IgD-negative memory B cell (primary cell): ENCODE data around the gene CFAP206. TPM values are rescaled to one million over a fixed set of nuclear protein-coding genes. Genes with fewer than 3 reads are reported as not detected.

ENCODE experiments used
- H3K27ac Mint-ChIP-seq, 3 donors: one replicate each; pipeline ENCODE4 v1.8.0; 2020 to 2022; ENCODE audit warnings: mild to moderate bottlenecking in 3 of 3, mixed read lengths in 3 of 3, moderate library complexity in 1 of 3
- H3K27me3 Mint-ChIP-seq: one replicate; pipeline ENCODE4 v1.8.0; 2021; ENCODE audit warnings: mixed read lengths
- H3K36me3 Mint-ChIP-seq: one replicate; pipeline ENCODE4 v1.8.0; 2020; ENCODE audit warnings: mild to moderate bottlenecking, mixed read lengths
- H3K4me1 Mint-ChIP-seq, 3 donors: one replicate each; pipeline ENCODE4 v1.8.0; 2020 to 2022; ENCODE audit warnings: mixed read lengths in 3 of 3, mild to moderate bottlenecking in 1 of 3
- H3K4me3 Mint-ChIP-seq, 4 donors: one replicate each; pipeline ENCODE4 v1.8.0; 2020 to 2022; ENCODE audit warnings: mild to moderate bottlenecking in 4 of 4, mixed read lengths in 4 of 4, moderate library complexity in 3 of 4
- H3K9me3 Mint-ChIP-seq, 3 donors: one replicate each; pipeline ENCODE4 v1.8.0; 2020 to 2021; ENCODE audit warnings: mixed read lengths in 3 of 3, mild to moderate bottlenecking in 1 of 3
- polyA plus RNA-seq: library from polyadenylated mRNA; unstranded; fragments of 300-500 nt; fragmentation: Illumina TruSeq; gene quantifications from one replicate; pipeline ENCODE4 v1.2.3, GENCODE V29; 2021

Gene CFAP206
- polyA plus RNA-seq, result not detected

GRCh38 chr6:87407901-87408720 lies at the start of gene CFAP206:
TSS of gene CFAP206 (plus strand) at chr6:87407972. CDS start at chr6:87409840, 1,868 bp downstream.
- Mint-ChIP-seq H3K27ac (peak within 1 kb of the TSS; percentile 94 to 96 (median 95)), H3K9me3 (peaks cover 0 to 3% (median 0%) of the 10 kb centered on the region in 3 donors), H3K4me1 (peaks cover 0 to 4% (median 3%) of the 10 kb centered on the region in 3 donors), H3K36me3 (peaks cover 2% of the 10 kb centered on the region), H3K4me3 (peak within 1 kb of the TSS; percentile 88 to 97 (median 94)), H3K27me3 (peaks cover 6% of the 10 kb centered on the region)

- no peak overlapping the region for H3K4me3 Mint-ChIP-seq
- H3K9me3 Mint-ChIP-seq, result peaks cover 3 to 11% (median 4%) of the 10 kb centered on the region in 3 donors
- no peaks in the 10 kb centered on the region for H3K4me1 Mint-ChIP-seq
- peaks cover 19% of the 10 kb centered on the region for H3K36me3 Mint-ChIP-seq
- H3K27me3 Mint-ChIP-seq, result no peaks in the 10 kb centered on the region
- H3K27ac Mint-ChIP-seq, result no peak overlapping the region
Measured at GRCh38 chr6:87364602-87365252, 43.0 kb upstream of the CFAP206 start.

GRCh38 chr6:87366072-87366827 lies 41.5 kb upstream of the CFAP206 start:
- Mint-ChIP-seq H3K27me3 (no peaks in the 10 kb centered on the region), H3K27ac (no peak overlapping the region), H3K4me1 (no peaks in the 10 kb centered on the region), H3K36me3 (peaks cover 19% of the 10 kb centered on the region), H3K9me3 (peaks cover 3 to 15% (median 5%) of the 10 kb centered on the region in 3 donors), H3K4me3 (no peak overlapping the region)

GRCh38 chr6:87366899-87367298 lies 40.9 kb upstream of the CFAP206 start:
- Mint-ChIP-seq H3K4me1 (no peaks in the 10 kb centered on the region), H3K4me3 (no peak overlapping the region), H3K27me3 (no peaks in the 10 kb centered on the region), H3K9me3 (peaks cover 3 to 15% (median 5%) of the 10 kb centered on the region in 3 donors), H3K36me3 (peaks cover 19% of the 10 kb centered on the region), H3K27ac (no peak overlapping the region)

- H3K36me3 Mint-ChIP-seq, result peaks cover 3% of the 10 kb centered on the region
- peaks cover 0 to 5% (median 3%) of the 10 kb centered on the region in 3 donors for H3K9me3 Mint-ChIP-seq
- H3K27me3 Mint-ChIP-seq, result no peaks in the 10 kb centered on the region
- peaks cover under 1 to 5% (median 2%) of the 10 kb centered on the region in 3 donors for H3K4me1 Mint-ChIP-seq
- no peak overlapping the region for H3K4me3 Mint-ChIP-seq
- no peak overlapping the region for H3K27ac Mint-ChIP-seq
Measured at GRCh38 chr6:87373377-87373776, 34.4 kb upstream of the CFAP206 start.

GRCh38 chr6:87375315-87375714 lies 32.5 kb upstream of the CFAP206 start:
- Mint-ChIP-seq H3K4me1 (peaks cover 11 to 15% (median 12%) of the 10 kb centered on the region in 3 donors), H3K27me3 (no peaks in the 10 kb centered on the region), H3K27ac (no peak overlapping the region), H3K9me3 (no peaks in the 10 kb centered on the region), H3K36me3 (peaks cover 5% of the 10 kb centered on the region), H3K4me3 (no peak overlapping the region)

GRCh38 chr6:87376643-87377042 lies 31.1 kb upstream of the CFAP206 start:
- Mint-ChIP-seq H3K9me3 (no peaks in the 10 kb centered on the region), H3K4me3 (no peak overlapping the region), H3K27ac (no peak overlapping the region), H3K4me1 (peaks cover 11 to 15% (median 12%) of the 10 kb centered on the region in 3 donors), H3K27me3 (no peaks in the 10 kb centered on the region), H3K36me3 (peaks cover 5% of the 10 kb centered on the region)

GRCh38 chr6:87378947-87379346 lies 28.8 kb upstream of the CFAP206 start:
- Mint-ChIP-seq H3K9me3 (no peaks in the 10 kb centered on the region), H3K4me3 (peak overlapping the region in 3 of 4 donors; percentile 44 to 87 (median 81)), H3K27me3 (no peaks in the 10 kb centered on the region), H3K27ac (peak overlapping the region; percentile 3 to 80 (median 13)), H3K36me3 (peaks cover 2% of the 10 kb centered on the region), H3K4me1 (peaks cover 11 to 15% (median 12%) of the 10 kb centered on the region in 3 donors)

- Mint-ChIP-seq H3K27me3 (no peaks in the 10 kb centered on the region), H3K4me1 (peaks cover 11 to 12% (median 11%) of the 10 kb centered on the region in 3 donors), H3K4me3 (no peak overlapping the region)
Measured at GRCh38 chr6:87382861-87383260, 24.9 kb upstream of the CFAP206 start.

GRCh38 chr6:87384038-87384437 lies 23.7 kb upstream of the CFAP206 start:
- Mint-ChIP-seq H3K27ac (no peak overlapping the region), H3K9me3 (no peaks in the 10 kb centered on the region), H3K36me3 (no peaks in the 10 kb centered on the region)

More at GRCh38 chr6:87382861-87383260, 24.9 kb upstream of the CFAP206 start:
- no peaks in the 10 kb centered on the region for H3K9me3 Mint-ChIP-seq
- H3K36me3 Mint-ChIP-seq, result peaks cover 2% of the 10 kb centered on the region
- no peak overlapping the region for H3K27ac Mint-ChIP-seq

GRCh38 chr6:87384449-87384848 lies 23.3 kb upstream of the CFAP206 start:
- no peaks in the 10 kb centered on the region for H3K27me3 Mint-ChIP-seq
- no peaks in the 10 kb centered on the region for H3K36me3 Mint-ChIP-seq
- no peak overlapping the region for H3K27ac Mint-ChIP-seq
- H3K9me3 Mint-ChIP-seq, result no peaks in the 10 kb centered on the region
- no peak overlapping the region for H3K4me3 Mint-ChIP-seq
- H3K4me1 Mint-ChIP-seq, result peaks cover 0 to 1% (median 0%) of the 10 kb centered on the region in 3 donors

More at GRCh38 chr6:87384038-87384437, 23.7 kb upstream of the CFAP206 start:
- H3K27me3 Mint-ChIP-seq, result no peaks in the 10 kb centered on the region
- H3K4me1 Mint-ChIP-seq, result peaks cover 3 to 4% (median 3%) of the 10 kb centered on the region in 3 donors
- H3K4me3 Mint-ChIP-seq, result no peak overlapping the region

GRCh38 chr6:87391334-87391733 lies 16.4 kb upstream of the CFAP206 start:
- no peaks in the 10 kb centered on the region for H3K9me3 Mint-ChIP-seq
- H3K27ac Mint-ChIP-seq, result no peak overlapping the region
- H3K4me1 Mint-ChIP-seq, result peaks cover 0 to 6% (median 2%) of the 10 kb centered on the region in 3 donors
- no peaks in the 10 kb centered on the region for H3K27me3 Mint-ChIP-seq
- no peaks in the 10 kb centered on the region for H3K36me3 Mint-ChIP-seq
- H3K4me3 Mint-ChIP-seq, result no peak overlapping the region

- Mint-ChIP-seq H3K4me3 (no peak overlapping the region), H3K4me1 (peaks cover 0 to 9% (median 4%) of the 10 kb centered on the region in 3 donors), H3K27me3 (no peaks in the 10 kb centered on the region), H3K9me3 (no peaks in the 10 kb centered on the region), H3K27ac (no peak overlapping the region), H3K36me3 (no peaks in the 10 kb centered on the region)
Measured at GRCh38 chr6:87393026-87393622, 14.6 kb upstream of the CFAP206 start.

GRCh38 chr6:87395431-87395830 lies 12.3 kb upstream of the CFAP206 start:
- Mint-ChIP-seq H3K36me3 (peaks cover 4% of the 10 kb centered on the region), H3K4me3 (no peak overlapping the region), H3K9me3 (no peaks in the 10 kb centered on the region), H3K27me3 (no peaks in the 10 kb centered on the region), H3K27ac (no peak overlapping the region), H3K4me1 (peaks cover 0 to 9% (median 4%) of the 10 kb centered on the region in 3 donors)
